NCI-H345 (cell line): ENCODE measurements around the gene BNIP5.

Experiments used
- DNase-seq: peaks from one replicate; lab custom pipeline; 2025; lab: John Stamatoyannopoulos, UW

BNIP5 gene

GRCh38 chr6:36336779-36337241, at the start of gene BNIP5:
TSS of gene BNIP5 (minus strand) at chr6:36336888. CDS start at chr6:36330690, 6,198 bp downstream.
- DNase-seq, result no peak

- DNase-seq, result no peak
Measured at GRCh38 chr6:36384095-36384494, 47.4 kb upstream of the BNIP5 start.

- DNase-seq, result no peak
Measured at GRCh38 chr6:36383606-36384005, 46.9 kb upstream of the BNIP5 start.

- DNase-seq, result no peak
Measured at GRCh38 chr6:36382976-36383375, 46.3 kb upstream of the BNIP5 start.

GRCh38 chr6:36381502-36382389, 45.1 kb upstream of the BNIP5 start:
- DNase-seq, result no peak

GRCh38 chr6:36380166-36380565, 43.5 kb upstream of the BNIP5 start:
- no peak for DNase-seq

GRCh38 chr6:36378936-36379335, 42.2 kb upstream of the BNIP5 start:
- no peak for DNase-seq

- no peak for DNase-seq
Measured at GRCh38 chr6:36378243-36378920, 41.7 kb upstream of the BNIP5 start.

GRCh38 chr6:36377594-36377993, 40.9 kb upstream of the BNIP5 start:
- DNase-seq, result no peak

GRCh38 chr6:36376742-36377141, 40.1 kb upstream of the BNIP5 start:
- DNase-seq, result no peak

GRCh38 chr6:36376183-36376582, 39.5 kb upstream of the BNIP5 start:
- DNase-seq, result no peak

- no peak for DNase-seq
Measured at GRCh38 chr6:36375644-36376155, 39.0 kb upstream of the BNIP5 start.

GRCh38 chr6:36374972-36375371, 38.3 kb upstream of the BNIP5 start:
- DNase-seq, result no peak

GRCh38 chr6:36374194-36374593, 37.5 kb upstream of the BNIP5 start:
- no peak for DNase-seq

GRCh38 chr6:36373368-36374019, 36.8 kb upstream of the BNIP5 start:
- DNase-seq, result peak; percentile 42

GRCh38 chr6:36372088-36372487, 35.4 kb upstream of the BNIP5 start:
- no peak for DNase-seq

GRCh38 chr6:36371211-36371610, 34.5 kb upstream of the BNIP5 start:
- no peak for DNase-seq

- no peak for DNase-seq
Measured at GRCh38 chr6:36370638-36371037, 34.0 kb upstream of the BNIP5 start.

- peak; percentile 61 for DNase-seq
Measured at GRCh38 chr6:36368921-36369865, 32.5 kb upstream of the BNIP5 start.

GRCh38 chr6:36368421-36368820, 31.7 kb upstream of the BNIP5 start:
- no peak for DNase-seq

- DNase-seq, result no peak
Measured at GRCh38 chr6:36367743-36368142, 31.1 kb upstream of the BNIP5 start.
